ENCODE measurements around the gene KIAA1958. TPM values are rescaled to one million over a fixed set of nuclear protein-coding genes. Genes with fewer than 3 reads are reported as not detected.

KIAA1958 gene
- total RNA-seq, 1 donor from 2014 or later: 55.3 TPM

DNA sequence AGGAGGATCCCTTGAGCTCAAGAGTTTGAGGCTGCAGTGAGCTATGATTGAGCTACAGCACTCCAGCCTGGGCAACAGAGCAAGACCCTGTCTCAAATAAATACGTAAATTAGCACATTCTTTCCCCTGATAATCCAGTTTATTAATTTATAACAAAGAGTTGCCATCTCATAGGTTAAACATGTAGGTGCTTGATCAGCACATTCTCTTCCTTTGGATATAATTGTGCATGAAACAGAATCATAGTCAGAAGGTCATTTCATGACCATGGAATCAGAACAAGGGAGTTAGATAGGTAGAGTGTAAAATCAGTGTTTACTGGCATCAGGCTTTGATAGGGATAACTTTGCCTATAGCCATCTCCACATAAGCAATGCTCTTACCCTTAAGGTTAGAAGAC, 43.0 kb upstream of the KIAA1958 start:
- Mint-ChIP-seq H3K36me3 (ENCODE audit: insufficient read depth) (peaks cover 7% of the 10 kb centered on the region), H3K4me1 (ENCODE audit: low read depth) (peaks cover 6% of the 10 kb centered on the region), H3K27me3 (no peaks in the 10 kb centered on the region), H3K9me3 (ENCODE audit: low read depth) (no peaks in the 10 kb centered on the region), H3K27ac (no peak overlapping the region), H3K4me3 (ENCODE audit: low read depth) (no peak overlapping the region)
- TF ChIP-seq, protein P1, sequence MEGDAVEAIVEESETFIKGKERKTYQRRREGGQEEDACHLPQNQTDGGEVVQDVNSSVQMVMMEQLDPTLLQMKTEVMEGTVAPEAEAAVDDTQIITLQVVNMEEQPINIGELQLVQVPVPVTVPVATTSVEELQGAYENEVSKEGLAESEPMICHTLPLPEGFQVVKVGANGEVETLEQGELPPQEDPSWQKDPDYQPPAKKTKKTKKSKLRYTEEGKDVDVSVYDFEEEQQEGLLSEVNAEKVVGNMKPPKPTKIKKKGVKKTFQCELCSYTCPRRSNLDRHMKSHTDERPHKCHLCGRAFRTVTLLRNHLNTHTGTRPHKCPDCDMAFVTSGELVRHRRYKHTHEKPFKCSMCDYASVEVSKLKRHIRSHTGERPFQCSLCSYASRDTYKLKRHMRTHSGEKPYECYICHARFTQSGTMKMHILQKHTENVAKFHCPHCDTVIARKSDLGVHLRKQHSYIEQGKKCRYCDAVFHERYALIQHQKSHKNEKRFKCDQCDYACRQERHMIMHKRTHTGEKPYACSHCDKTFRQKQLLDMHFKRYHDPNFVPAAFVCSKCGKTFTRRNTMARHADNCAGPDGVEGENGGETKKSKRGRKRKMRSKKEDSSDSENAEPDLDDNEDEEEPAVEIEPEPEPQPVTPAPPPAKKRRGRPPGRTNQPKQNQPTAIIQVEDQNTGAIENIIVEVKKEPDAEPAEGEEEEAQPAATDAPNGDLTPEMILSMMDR (IDR thresholded peaks at IDR 0.05; ENCODE audit: unreplicated experiment): no peak
- no peak for DNase-seq (ENCODE audit: low spot score, unreplicated experiment)

- Mint-ChIP-seq H3K36me3 (ENCODE audit: insufficient read depth) (peaks cover 7% of the 10 kb centered on the region), H3K4me3 (ENCODE audit: low read depth) (no peak overlapping the region), H3K27ac (no peak overlapping the region), H3K9me3 (ENCODE audit: low read depth) (no peaks in the 10 kb centered on the region), H3K4me1 (ENCODE audit: low read depth) (peaks cover 6% of the 10 kb centered on the region), H3K27me3 (no peaks in the 10 kb centered on the region)
- no peak for DNase-seq (ENCODE audit: low spot score, unreplicated experiment)
- TF ChIP-seq, protein P1 (IDR thresholded peaks at IDR 0.05; ENCODE audit: unreplicated experiment): no peak
These were observed 41.4 kb upstream of the KIAA1958 start for GRCh38 chr9:112445196-112445595.

DNA sequence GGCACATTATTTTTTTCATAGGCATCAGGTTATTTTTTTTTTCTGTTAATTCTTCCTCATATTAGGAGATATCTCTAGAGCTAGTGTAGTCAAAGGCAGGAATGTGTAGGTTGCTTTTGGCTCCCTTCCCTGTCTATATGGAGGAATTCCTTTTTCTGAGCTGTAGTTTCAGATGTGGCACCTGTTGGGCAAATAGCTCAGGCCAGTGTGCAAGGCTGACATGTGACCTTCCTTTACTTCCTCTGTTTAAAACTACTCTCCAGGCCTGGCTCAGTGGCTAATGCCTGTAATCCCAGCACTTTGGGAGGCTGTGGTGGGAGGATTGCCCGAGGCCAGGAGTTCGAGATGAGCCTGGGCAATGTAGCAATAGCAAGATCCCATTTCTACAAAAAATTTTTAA, 40.5 kb upstream of the KIAA1958 start:
- Mint-ChIP-seq H3K4me3 (ENCODE audit: low read depth) (no peak overlapping the region), H3K9me3 (ENCODE audit: low read depth) (no peaks in the 10 kb centered on the region), H3K27me3 (no peaks in the 10 kb centered on the region), H3K27ac (no peak overlapping the region), H3K36me3 (ENCODE audit: insufficient read depth) (peaks cover 5% of the 10 kb centered on the region), H3K4me1 (ENCODE audit: low read depth) (peaks cover 6% of the 10 kb centered on the region)
- TF ChIP-seq, protein P1 (IDR thresholded peaks at IDR 0.05; ENCODE audit: unreplicated experiment): no peak
- DNase-seq (ENCODE audit: low spot score, unreplicated experiment): no peak

- Mint-ChIP-seq H3K36me3 (ENCODE audit: insufficient read depth) (peaks cover 3% of the 10 kb centered on the region), H3K9me3 (ENCODE audit: low read depth) (no peaks in the 10 kb centered on the region), H3K27me3 (no peaks in the 10 kb centered on the region), H3K4me1 (ENCODE audit: low read depth) (peaks cover 6% of the 10 kb centered on the region), H3K4me3 (ENCODE audit: low read depth) (no peak overlapping the region), H3K27ac (no peak overlapping the region)
- TF ChIP-seq, protein P1 (IDR thresholded peaks at IDR 0.05; ENCODE audit: unreplicated experiment): no peak
- DNase-seq (ENCODE audit: low spot score, unreplicated experiment): no peak
These were observed 40.1 kb upstream of the KIAA1958 start for GRCh38 chr9:112446526-112446925.

DNA sequence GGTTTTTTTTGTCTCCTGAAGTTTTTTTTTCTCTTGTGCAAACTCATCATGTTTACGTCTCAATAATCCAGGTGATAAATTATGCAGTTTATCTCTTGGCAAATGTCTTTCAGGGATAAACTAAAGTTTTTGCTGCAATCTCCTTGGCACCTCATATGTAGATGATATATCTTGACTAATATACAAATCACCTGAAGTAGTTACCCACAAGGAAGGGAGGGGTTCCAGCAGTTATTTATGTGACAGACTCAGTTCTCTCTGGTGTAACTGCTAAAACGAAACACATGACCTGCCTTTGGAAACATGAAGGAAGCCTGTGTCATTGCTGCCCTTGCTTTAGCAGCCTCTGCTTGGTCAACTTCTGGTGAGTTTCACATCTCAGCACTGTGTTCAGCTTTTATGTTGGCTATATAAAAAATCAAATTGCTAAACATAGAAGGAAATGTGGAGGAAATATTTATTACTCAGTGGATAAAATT, 39.3 kb upstream of the KIAA1958 start:
- DNase-seq (ENCODE audit: low spot score, unreplicated experiment): no peak
- H3K36me3 Mint-ChIP-seq (ENCODE audit: insufficient read depth): peaks cover 2% of the 10 kb centered on the region
- H3K4me1 Mint-ChIP-seq (ENCODE audit: low read depth): peaks cover 6% of the 10 kb centered on the region
- no peaks in the 10 kb centered on the region for H3K27me3 Mint-ChIP-seq
- TF ChIP-seq, protein P1 (IDR thresholded peaks at IDR 0.05; ENCODE audit: unreplicated experiment): no peak
- H3K4me3 Mint-ChIP-seq (ENCODE audit: low read depth): no peak overlapping the region
- peak overlapping the region; percentile 57 for H3K27ac Mint-ChIP-seq
- H3K9me3 Mint-ChIP-seq (ENCODE audit: low read depth): no peaks in the 10 kb centered on the region

All from progenitor cell of endocrine pancreas (in vitro differentiated cells).